ENCODE data around the gene RXFP4.
"Not testable (repeated sequence)": the region's sequence is repeated elsewhere in the genome, so short reads cannot be mapped to it uniquely, and the experiment has no call there.

The RXFP4 gene

DNA sequence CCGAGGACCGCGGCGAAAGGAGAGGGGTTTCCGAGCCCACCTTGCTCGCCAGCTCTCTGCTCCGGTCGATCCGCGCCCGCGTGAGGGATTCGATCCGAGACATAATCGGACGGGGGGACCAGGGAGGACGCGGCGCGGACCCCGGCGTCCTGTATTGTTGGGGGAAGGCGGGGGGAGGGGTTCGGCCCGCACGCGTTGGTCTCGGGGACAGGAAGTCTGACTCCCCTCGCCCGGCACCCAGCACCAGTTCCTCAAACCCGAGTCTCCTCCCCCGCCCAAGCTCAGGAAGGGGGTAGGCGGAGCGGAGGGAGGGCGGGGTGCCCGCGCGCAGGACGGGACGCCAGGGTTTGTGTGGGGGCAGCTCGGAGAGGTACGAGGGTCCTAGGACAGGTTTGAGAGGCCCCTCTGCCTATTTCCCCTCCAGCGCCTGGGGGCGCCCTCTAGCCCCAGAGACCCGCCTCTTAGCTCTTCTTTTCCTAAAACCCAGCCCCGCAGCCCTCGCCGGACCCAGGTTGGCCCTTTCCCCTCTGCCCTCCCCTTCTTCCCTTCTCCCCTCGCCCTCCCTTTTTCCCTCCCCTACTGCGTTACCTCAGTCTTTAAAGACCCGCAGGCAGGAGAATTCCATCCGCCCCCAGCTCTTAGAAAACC lies 37.0 kb downstream of the RXFP4 start, which contains the start of gene ARHGEF2:
TSS of gene ARHGEF2 (minus strand) at position 223 of the 648 bp plus-strand sequence. CDS start at position 103, 120 bp downstream.
- DNase-seq (ENCODE audit: low read depth in 2 of 2): peak; percentile 71 to 78

DNA sequence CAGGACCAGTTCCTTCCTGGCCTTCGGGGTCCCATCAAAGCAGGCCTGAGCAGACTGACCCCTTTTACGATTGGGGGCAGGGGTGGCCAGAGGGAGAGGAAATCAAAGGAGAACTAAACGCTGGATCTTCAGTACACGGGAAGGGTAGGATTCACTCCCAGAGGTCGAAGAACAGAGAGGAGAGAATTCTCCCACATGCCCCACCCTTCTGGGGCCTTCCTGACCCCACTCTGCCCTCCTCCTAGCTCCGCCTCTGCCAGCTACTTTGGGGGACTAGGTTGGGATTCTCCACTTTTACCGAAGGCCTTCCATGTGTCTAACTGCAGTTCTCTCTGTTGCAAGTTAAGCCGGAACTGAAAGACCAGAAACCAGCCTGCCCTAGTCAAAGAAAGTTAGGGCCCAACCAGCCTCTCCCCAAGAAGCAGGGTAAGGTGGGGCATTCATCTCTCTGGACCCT lies 37.6 kb downstream of the RXFP4 start:
- no peak for DNase-seq (ENCODE audit: low read depth in 2 of 2)

DNA sequence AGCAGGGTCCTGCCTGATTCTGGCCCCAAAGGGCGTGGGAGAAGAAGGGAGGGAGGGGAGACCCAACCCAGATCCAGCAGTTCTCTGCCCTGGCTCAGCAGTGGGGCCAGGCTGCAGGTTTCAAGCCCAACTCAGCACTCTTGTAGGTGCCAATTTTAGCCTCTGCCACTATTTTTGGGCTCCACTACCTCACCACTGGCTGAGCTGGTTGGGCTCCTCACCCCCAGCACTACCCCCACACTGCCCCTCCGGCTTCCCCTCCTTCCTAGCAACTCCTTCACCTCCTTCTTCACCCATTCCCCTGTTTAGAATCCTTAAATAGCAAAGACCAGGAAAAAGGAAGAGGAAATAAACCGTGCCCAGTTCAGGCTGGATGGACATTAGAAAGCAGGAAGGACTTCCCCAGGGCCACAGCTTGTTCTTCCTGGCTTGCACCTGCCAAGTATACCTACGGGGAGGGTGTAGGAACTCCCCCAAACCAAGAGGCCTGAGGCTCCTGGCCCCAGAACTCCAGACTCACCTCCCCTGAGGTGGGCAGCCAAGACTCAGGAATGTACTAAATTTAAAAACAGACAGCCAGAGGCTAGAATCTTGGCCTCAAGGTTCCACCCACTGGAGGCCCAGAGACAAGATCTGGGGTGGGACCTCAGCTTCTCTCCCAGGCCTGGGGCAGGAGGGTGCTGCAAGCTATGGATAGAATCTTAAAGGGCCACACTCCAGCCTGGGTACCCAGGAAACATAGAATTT lies 38.3 kb downstream of the RXFP4 start:
- no peak for DNase-seq (ENCODE audit: low read depth in 2 of 2)

DNA sequence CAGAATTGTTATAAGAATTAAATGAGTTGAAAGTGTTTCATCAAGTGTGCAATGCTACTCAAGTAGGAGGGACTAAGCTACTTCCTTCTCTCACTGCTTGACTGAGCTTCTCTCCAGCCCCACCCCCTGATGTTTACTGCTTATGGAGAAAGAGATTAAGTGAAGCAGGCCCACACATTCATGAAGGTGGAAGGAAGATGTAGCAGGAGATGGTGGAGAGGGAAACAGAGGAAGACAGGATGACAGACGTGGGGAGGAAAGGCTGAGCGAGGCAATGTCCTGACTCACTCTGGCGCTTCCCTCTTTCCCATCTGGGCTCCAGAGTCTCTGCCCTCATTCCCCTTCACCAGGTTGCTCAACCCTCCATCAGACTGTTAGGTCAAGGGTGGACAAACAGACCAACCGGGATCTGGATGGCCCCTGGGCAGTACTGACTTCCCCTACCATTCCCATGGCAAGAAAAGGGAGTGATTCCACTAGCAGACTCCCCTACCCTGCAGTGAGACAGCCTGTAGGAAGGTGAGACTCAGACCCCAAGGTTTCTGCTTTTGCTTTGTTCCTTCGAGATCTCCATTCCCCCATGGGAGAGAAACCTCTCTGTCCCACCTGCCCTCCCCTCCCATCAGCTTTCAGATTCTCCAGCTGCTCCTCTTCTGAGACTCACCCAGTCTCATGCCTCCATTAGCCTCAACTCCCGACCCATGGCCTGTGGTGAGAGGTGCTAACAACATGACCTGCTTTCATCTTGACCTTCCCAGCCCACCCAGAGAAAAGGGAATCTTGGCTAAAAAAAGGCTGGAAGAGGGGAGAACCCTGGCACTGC lies 40.0 kb downstream of the RXFP4 start:
- no peak for DNase-seq (ENCODE audit: low read depth in 2 of 2)

DNA sequence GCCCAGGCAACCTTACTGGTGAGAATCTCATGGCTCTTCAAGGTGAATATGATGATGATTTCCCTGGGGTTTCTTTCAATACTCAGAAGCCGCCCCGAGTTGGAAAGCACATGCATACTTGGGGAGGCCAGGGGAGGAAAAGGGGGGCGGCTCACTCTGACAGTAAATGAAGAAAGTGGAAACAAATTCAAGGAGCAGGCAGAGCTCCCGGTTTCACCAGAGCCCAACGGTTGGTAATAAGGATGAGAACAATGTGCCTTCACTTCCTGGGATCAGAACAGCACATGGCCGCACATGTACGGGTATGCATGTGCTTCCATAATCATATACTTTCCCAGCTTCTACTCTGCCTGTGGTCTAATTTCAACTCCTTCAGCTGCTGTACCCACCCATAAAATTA lies 40.7 kb downstream of the RXFP4 start:
- DNase-seq (ENCODE audit: low read depth in 2 of 2): no peak

DNA sequence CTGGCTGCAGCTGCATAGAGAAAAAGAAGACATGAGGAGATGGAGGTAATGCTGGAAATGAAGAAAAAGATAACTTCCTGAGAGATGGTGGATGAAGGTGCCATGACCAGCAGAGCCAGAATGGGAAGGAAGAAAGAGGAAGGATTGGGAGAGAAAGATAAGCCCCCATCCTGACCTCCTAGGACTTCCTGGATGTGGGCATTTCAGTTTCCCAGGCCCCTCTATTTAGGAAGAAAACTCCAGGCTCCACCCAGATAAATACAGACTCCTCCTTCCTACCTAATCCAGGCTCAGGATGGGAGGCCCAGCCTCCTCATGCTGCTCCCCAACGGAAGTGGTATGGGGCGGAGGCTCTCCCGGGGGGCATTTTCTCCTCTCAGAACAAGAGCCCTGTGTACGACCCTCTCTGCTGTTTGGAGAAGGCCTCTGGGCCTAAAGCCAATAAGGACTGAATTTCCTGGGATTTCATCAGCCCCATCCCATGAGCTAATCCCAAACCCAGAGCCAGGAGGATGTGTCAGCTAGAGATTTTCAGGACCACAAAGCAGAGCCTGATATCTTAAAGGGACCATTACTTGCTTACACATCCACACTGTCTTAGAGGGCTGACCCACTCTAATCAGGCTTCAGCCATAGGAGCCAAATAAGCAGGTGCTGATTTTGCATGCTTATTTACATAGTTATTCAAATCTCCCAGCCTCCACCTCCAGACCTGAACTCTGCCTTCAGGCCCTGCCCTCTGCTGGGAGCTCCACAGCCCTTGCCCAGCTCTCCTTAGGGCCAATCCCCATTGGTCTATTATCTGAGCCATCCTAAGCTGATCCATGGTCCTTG lies 42.0 kb downstream of the RXFP4 start:
- DNase-seq (ENCODE audit: low read depth in 2 of 2): no peak

DNA sequence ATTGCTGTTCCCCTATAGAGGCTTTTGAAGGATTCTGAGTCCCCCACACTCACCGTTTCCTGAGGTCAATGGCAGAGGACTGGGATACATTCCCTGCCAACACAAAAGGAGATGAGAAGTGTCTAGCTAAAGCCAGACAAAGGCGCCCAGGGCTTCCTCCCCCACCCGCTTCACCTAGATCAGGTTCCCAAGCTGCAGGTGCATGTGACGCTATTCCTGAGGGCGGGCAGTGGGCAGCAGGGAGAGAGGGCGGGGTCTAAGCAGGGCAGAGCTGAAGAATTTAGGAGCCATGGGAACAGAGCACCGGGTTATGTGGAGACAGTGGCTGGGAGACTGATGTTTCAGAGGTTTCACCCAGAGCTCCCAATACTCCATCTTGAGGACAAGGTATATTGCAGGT lies 42.9 kb downstream of the RXFP4 start:
- DNase-seq (ENCODE audit: low read depth in 2 of 2): no peak

DNA sequence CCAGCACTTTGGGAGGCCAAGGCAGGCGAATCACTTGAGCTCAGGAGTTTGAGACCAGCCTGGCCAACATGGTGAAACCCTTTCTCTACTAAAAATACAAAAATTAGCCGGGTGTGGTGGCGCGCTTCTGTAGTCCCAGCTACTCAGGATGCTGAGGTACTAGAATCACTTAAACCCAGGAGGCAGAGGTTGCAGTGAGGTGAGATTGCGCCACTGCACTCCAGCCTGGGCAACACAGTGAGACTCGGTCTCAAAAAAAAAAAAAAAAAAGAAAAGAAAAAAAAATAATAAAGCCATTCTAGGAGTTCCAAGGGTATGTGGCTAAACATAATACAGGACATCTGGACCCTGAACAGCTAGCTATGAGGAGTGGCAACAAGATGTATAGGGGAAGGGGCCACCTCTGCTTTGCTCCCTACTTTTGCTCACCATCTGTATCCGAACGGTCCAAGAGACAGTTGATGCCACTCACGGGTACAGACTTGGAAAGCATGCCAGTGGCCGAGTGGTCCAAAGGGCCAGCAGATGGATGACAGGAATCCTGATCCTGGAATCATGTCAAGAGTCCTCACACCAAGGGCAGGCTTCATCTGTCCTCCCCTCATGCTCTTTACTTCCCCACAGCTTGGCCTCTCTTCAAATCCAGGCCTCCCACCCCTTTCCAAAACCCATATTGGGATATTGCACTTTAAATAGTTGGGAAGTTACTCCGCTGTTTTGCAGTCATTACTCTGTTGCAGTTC lies 43.6 kb downstream of the RXFP4 start:
- not testable (repeated sequence) for DNase-seq (ENCODE audit: low read depth in 2 of 2)

DNA sequence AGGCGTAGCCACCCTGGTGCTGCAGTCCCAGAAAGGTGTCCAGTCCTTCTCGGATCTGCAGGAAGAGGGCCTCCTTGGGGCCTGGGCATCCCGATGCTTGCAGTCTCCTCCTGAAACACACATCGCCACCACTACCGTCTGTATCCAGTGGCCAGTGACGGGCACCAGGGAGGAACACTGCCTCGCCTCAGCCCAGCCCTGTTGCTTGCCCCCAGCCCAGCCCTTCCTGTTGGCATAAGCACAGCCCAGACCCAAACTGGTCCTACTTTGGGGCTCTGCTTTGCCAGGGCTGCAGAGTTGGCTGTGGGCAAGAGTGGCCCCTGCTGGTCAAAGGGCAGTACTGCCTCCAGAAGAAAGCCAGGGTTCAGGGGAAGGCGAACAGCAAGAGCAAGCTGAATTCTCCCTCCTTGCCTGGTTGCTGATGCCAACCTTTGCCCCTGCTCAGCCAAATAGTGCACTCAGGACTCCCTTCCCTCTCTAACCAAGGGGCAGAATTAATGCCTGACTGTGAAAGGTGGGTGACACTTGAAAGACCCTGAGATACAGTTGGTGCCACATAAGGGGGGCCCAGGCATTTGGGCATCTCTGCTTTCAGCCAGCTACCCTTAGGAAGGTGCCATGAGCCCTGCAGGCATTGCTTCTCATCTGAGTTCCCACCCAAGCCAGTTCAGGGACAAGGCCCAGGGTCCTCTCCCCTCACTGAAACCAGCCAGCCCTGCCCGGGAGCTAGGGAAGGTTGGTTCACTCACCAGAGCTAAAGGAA lies 48.0 kb downstream of the RXFP4 start:
- peak; percentile 63 to 73 for DNase-seq (ENCODE audit: low read depth in 2 of 2)

DNA sequence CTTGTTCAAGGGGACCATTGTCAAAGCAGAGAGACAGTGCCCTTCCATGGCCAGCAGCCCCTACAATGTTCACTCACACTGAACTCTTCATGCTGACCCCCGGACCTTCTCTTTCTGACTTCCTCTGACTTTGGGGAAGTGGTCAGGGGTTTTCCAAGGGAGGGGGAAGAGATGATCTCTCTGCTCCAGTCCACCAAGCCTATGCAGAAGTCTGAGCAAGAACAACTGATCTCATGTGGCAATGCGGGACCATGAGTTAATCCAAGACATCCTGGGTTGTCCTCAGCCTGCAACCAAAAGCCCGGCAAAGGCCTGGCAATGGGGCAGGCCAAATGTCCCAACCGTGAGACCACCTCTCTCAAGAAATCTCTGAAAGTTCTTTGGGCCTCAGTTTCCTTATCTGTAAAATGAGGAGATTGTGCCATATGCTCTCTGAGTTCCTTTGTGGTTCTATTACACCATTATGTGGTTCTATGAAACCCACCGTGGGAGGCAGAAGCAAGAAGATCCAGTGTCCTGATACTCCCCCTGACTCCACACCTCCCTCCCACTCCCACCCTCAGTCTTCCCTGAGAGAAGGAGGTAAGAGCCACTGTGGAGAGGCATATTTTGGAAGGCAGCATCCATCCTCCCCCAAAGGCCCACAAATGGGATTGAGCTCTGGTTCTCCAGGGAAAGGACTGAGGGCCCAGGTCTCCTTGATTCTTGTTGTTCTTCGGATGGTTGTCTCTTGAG lies 48.7 kb downstream of the RXFP4 start:
- no peak for DNase-seq (ENCODE audit: low read depth in 2 of 2)

Data from stimulated activated CD4-positive, alpha-beta T cell treated with anti-CD3 and anti-CD28 coated beads, Interleukin-1b, Interleukin-23, amount 100 ng/mL, for 4 hours (primary cell).